Chondrocyte (in vitro differentiated cells): ENCODE measurements around the gene KLHDC9. TPM values are rescaled to one million over a fixed set of nuclear protein-coding genes. Genes with fewer than 3 reads are reported as not detected.

Source experiments
- DNase-seq: peaks from one replicate; pipeline ENCODE4 v3.0.0; 2021; ENCODE audit warnings: mixed read lengths, low spot score
- H3K27ac Mint-ChIP-seq: one replicate; pipeline ENCODE4 v1.8.0; 2021; ENCODE audit warnings: mild to moderate bottlenecking, moderate library complexity, mixed read lengths; ENCODE audit not compliant: unreplicated experiment
- H3K27me3 Mint-ChIP-seq: 2 replicates; pipeline ENCODE4 v1.8.0; 2021; ENCODE audit warnings: low read depth, mixed read lengths
- H3K36me3 Mint-ChIP-seq: 2 replicates; pipeline ENCODE4 v1.8.0; 2021; ENCODE audit warnings: low read depth, mixed read lengths
- H3K4me1 Mint-ChIP-seq: 2 replicates; pipeline ENCODE4 v1.8.0; 2021; ENCODE audit warnings: low read depth, mild to moderate bottlenecking, mixed read lengths
- H3K4me3 Mint-ChIP-seq: one replicate; pipeline ENCODE4 v1.8.0; 2021; ENCODE audit warnings: mild to moderate bottlenecking, moderate library complexity, mixed read lengths; ENCODE audit not compliant: unreplicated experiment
- H3K9me3 Mint-ChIP-seq: 2 replicates; pipeline ENCODE4 v1.8.0; 2021; ENCODE audit warnings: low read depth, mixed read lengths
- total RNA-seq: library from RNA; stranded (reverse); gene quantifications from 3 replicates; pipeline ENCODE4 v1.2.1, GENCODE V29; 2021
- TF ChIP-seq, protein P1 (sequence below): fragments of 200-600 bp; sonication (generic); IDR thresholded peaks from 2 replicates; pipeline ENCODE4 v1.5.0; 2021; ENCODE audit warnings: antibody characterized with exemption, mild to moderate bottlenecking, moderate library complexity

KLHDC9 gene
- total RNA-seq, 1 donor from 2014 or later, result 1.6 TPM

- Mint-ChIP-seq H3K4me3 (no peak overlapping the region), H3K36me3 (no peaks in the 10 kb centered on the region), H3K27me3 (no peaks in the 10 kb centered on the region), H3K27ac (no peak overlapping the region), H3K4me1 (peaks cover 16% of the 10 kb centered on the region), H3K9me3 (no peaks in the 10 kb centered on the region)
- DNase-seq, result peak; percentile 33
- TF ChIP-seq, protein P1, sequence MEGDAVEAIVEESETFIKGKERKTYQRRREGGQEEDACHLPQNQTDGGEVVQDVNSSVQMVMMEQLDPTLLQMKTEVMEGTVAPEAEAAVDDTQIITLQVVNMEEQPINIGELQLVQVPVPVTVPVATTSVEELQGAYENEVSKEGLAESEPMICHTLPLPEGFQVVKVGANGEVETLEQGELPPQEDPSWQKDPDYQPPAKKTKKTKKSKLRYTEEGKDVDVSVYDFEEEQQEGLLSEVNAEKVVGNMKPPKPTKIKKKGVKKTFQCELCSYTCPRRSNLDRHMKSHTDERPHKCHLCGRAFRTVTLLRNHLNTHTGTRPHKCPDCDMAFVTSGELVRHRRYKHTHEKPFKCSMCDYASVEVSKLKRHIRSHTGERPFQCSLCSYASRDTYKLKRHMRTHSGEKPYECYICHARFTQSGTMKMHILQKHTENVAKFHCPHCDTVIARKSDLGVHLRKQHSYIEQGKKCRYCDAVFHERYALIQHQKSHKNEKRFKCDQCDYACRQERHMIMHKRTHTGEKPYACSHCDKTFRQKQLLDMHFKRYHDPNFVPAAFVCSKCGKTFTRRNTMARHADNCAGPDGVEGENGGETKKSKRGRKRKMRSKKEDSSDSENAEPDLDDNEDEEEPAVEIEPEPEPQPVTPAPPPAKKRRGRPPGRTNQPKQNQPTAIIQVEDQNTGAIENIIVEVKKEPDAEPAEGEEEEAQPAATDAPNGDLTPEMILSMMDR, result no peak
Measured at GRCh38 chr1:161088587-161089110, 9.5 kb upstream of the KLHDC9 start.

DNA sequence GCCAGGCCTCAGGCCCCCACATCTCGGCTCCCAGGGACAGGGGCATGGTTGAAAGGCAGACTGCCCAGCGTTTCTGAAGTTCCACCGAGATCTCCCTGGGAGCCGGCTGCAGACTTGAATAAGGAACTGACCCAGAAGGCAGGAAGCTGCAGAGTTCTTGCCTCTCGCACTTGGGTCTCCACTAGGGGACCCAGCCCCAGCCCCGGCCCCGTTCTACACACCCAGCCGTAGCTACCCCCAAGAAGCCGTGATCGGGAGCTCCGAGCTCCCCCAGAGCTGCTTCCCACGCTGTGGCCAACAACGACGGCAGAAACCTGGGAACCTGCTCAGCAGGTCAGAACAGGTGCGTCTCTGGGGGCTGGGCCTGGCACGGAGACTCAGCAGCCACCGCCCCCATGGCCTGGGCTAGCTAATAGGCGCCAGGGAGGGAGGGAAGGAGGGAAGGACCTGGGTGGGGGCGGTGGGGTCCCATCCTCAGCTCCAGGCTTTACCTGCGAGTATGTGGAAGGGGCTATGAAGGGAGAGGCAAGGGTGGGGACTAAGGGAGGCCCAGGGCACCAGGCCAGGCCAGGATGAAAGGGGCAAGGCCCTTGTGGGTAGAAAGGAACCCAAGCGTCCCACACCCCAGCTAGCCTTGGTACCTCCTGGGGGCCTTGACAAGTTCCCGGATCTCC is 8.8 kb upstream of the KLHDC9 start, which contains the start of gene NECTIN4:
NECTIN4 (minus strand) TSS at position 308 of the 674 bp plus-strand sequence; CDS start at position 46, 262 bp downstream.
- H3K4me1 Mint-ChIP-seq, result peaks cover 9% of the 10 kb centered on the region
- no peaks in the 10 kb centered on the region for H3K36me3 Mint-ChIP-seq
- H3K9me3 Mint-ChIP-seq, result no peaks in the 10 kb centered on the region
- no peaks in the 10 kb centered on the region for H3K27me3 Mint-ChIP-seq
- TF ChIP-seq, protein P1, result no peak
- no peak within 1 kb of the TSS for H3K27ac Mint-ChIP-seq
- peak; percentile 67 for DNase-seq
- H3K4me3 Mint-ChIP-seq, result no peak within 1 kb of the TSS

- Mint-ChIP-seq H3K9me3 (no peaks in the 10 kb centered on the region), H3K36me3 (no peaks in the 10 kb centered on the region), H3K4me1 (peaks cover 5% of the 10 kb centered on the region), H3K27ac (no peak overlapping the region), H3K27me3 (peaks cover 3% of the 10 kb centered on the region), H3K4me3 (no peak overlapping the region)
- no peak for DNase-seq
- TF ChIP-seq, protein P1, result no peak
Measured at GRCh38 chr1:161089938-161090337, 8.2 kb upstream of the KLHDC9 start.

- no peak for DNase-seq
- no peaks in the 10 kb centered on the region for H3K36me3 Mint-ChIP-seq
- H3K27ac Mint-ChIP-seq, result no peak overlapping the region
- TF ChIP-seq, protein P1, result no peak
- H3K4me1 Mint-ChIP-seq, result no peaks in the 10 kb centered on the region
- no peak overlapping the region for H3K4me3 Mint-ChIP-seq
- peaks cover 3% of the 10 kb centered on the region for H3K27me3 Mint-ChIP-seq
- no peaks in the 10 kb centered on the region for H3K9me3 Mint-ChIP-seq
Measured at GRCh38 chr1:161090617-161091016, 7.5 kb upstream of the KLHDC9 start.

DNA sequence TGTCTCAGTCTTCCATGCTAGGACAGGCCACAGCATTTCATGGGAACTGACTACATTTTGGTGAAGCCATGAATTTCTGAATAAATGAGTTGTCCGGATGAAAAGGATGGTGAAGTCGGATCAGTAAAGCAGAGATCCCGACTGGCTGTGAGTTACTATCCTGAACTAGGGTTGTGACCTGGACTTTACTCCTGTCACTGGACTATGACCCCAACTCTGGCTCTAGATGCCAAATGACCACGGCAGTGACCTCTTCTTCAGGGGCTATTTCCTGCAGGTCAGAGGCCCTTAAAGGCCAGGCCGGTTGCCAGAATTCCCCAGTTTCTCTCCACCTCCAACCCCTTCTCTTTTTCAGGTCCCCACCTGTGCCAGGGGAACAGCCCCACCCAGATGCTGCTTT is 7.1 kb upstream of the KLHDC9 start:
- TF ChIP-seq, protein P1, result no peak
- no peaks in the 10 kb centered on the region for H3K4me1 Mint-ChIP-seq
- H3K27ac Mint-ChIP-seq, result no peak overlapping the region
- no peak overlapping the region for H3K4me3 Mint-ChIP-seq
- H3K27me3 Mint-ChIP-seq, result peaks cover 3% of the 10 kb centered on the region
- no peaks in the 10 kb centered on the region for H3K36me3 Mint-ChIP-seq
- no peaks in the 10 kb centered on the region for H3K9me3 Mint-ChIP-seq
- DNase-seq, result peak; percentile 26
